ENCODE data around the gene CPT1B.

DNA sequence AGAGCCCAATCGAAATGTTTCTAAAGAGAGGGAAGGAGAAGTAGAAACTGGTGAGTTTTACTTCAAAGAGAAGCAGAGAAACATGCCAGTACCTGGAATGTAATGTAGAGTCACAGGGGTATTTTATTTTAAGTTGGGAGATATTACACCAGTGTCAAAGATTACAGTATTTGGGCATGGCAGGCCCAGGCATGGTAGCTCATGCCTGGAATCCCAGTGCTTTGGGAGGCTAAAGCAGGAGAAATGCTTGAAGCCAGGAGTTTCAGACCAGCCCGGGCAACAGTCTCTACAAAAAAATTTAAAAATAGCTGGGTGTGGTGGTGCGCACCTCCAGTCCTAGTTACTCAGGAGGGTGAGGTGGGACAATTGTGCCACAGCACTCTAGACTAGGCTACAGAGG lies 18.2 kb downstream of the CPT1B start:
- TF ChIP-seq, protein P1, sequence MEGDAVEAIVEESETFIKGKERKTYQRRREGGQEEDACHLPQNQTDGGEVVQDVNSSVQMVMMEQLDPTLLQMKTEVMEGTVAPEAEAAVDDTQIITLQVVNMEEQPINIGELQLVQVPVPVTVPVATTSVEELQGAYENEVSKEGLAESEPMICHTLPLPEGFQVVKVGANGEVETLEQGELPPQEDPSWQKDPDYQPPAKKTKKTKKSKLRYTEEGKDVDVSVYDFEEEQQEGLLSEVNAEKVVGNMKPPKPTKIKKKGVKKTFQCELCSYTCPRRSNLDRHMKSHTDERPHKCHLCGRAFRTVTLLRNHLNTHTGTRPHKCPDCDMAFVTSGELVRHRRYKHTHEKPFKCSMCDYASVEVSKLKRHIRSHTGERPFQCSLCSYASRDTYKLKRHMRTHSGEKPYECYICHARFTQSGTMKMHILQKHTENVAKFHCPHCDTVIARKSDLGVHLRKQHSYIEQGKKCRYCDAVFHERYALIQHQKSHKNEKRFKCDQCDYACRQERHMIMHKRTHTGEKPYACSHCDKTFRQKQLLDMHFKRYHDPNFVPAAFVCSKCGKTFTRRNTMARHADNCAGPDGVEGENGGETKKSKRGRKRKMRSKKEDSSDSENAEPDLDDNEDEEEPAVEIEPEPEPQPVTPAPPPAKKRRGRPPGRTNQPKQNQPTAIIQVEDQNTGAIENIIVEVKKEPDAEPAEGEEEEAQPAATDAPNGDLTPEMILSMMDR (IDR thresholded peaks at IDR 0.05; ENCODE audit: insufficient read depth, low read depth, low read length): no peak
- TF ChIP-seq EZH2 (IDR thresholded peaks at IDR 0.05; ENCODE audit: insufficient read depth, low read length): no peak
